Vagina (tissue), 2 donors: ENCODE results near the gene JPH2.

Experiments
- POLR2A ChIP-seq, 2 donors: fragments of 450-650 bp; IDR thresholded peaks; one replicate each; pipeline ENCODE4 v1.6.1; 2017; ENCODE audit warnings: antibody characterized with exemption in 2 of 2, mild to moderate bottlenecking in 2 of 2, moderate library complexity in 2 of 2
- POLR2AphosphoS5 ChIP-seq, 2 donors: sonication (generic); formaldehyde crosslinking; IDR thresholded peaks; one replicate each; pipeline ENCODE4 v1.9.0; 2017; ENCODE audit warnings: antibody characterized with exemption in 2 of 2, mild to moderate bottlenecking in 2 of 2, low read depth in 1 of 2; ENCODE audit not compliant: insufficient read depth in 1 of 2
- TF ChIP-seq, protein P1 (sequence below), 3 experiments: fragments of 450-650 bp in 2 of 3; fragments of 200-600 bp in 1 of 3; sonication (generic) in 1 of 3; IDR thresholded peaks; one replicate each; pipeline ENCODE4 v1.5.1; 2017 to 2019; ENCODE audit warnings: antibody characterized with exemption in 3 of 3, mild to moderate bottlenecking in 2 of 3, moderate library complexity in 2 of 3

DNA sequence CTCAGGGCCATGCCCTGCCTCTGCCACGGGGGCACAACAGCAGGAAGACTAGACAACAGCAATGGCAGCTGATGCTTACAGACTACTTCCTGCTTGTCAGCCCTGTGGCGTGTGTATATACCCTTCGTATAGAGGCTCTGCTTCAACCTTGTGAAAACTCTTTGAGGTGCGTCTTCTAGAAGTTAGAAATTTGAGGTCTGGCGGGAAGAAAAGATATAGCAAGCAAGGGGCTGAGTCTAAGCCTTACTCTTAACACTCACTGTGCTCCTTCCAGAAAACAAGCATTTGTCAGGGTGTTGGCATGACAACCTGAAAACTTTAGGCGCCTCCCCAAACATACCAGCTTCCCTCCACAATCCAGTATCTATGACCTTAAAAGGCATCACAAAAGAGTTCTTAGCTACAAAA is 33.3 kb downstream of the JPH2 start:
- TF ChIP-seq POLR2A (IDR thresholded peaks at IDR 0.05), result no peak
- TF ChIP-seq, protein P1, sequence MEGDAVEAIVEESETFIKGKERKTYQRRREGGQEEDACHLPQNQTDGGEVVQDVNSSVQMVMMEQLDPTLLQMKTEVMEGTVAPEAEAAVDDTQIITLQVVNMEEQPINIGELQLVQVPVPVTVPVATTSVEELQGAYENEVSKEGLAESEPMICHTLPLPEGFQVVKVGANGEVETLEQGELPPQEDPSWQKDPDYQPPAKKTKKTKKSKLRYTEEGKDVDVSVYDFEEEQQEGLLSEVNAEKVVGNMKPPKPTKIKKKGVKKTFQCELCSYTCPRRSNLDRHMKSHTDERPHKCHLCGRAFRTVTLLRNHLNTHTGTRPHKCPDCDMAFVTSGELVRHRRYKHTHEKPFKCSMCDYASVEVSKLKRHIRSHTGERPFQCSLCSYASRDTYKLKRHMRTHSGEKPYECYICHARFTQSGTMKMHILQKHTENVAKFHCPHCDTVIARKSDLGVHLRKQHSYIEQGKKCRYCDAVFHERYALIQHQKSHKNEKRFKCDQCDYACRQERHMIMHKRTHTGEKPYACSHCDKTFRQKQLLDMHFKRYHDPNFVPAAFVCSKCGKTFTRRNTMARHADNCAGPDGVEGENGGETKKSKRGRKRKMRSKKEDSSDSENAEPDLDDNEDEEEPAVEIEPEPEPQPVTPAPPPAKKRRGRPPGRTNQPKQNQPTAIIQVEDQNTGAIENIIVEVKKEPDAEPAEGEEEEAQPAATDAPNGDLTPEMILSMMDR (IDR thresholded peaks at IDR 0.05), result no peak
- no peak for TF ChIP-seq POLR2AphosphoS5 (IDR thresholded peaks at IDR 0.05; ENCODE audit: insufficient read depth in 1 of 2, low read depth in 1 of 2)
